HEK293T (cell line): ENCODE data around the gene GRM4.

Source experiments
- ARNT ChIP-seq: fragments of 450-650 bp; IDR thresholded peaks from 2 replicates; pipeline ENCODE4 v1.6.1; 2017; ENCODE audit warnings: mild to moderate bottlenecking
- BHLHE40 ChIP-seq: fragments of 450-650 bp; IDR thresholded peaks from 2 replicates; pipeline ENCODE4 v1.6.1; 2016; ENCODE audit warnings: mild to moderate bottlenecking, moderate library complexity, borderline replicate concordance
- FOXA1 ChIP-seq: fragments of 450-650 bp; IDR thresholded peaks from 2 replicates; pipeline ENCODE4 v1.6.1; 2016; ENCODE audit warnings: mild to moderate bottlenecking
- FOXK2 ChIP-seq: fragments of 450-650 bp; IDR thresholded peaks from 2 replicates; pipeline ENCODE4 v1.6.1; 2016; ENCODE audit warnings: mild to moderate bottlenecking
- FOXM1 ChIP-seq: fragments of 450-650 bp; IDR thresholded peaks from 2 replicates; pipeline ENCODE4 v1.6.1; 2017; ENCODE audit warnings: mild to moderate bottlenecking, borderline replicate concordance
- HDGF ChIP-seq: fragments of 450-650 bp; IDR thresholded peaks from 2 replicates; pipeline ENCODE4 v1.6.1; 2017; ENCODE audit warnings: antibody characterized with exemption, borderline replicate concordance
- NFRKB ChIP-seq: fragments of 450-650 bp; IDR thresholded peaks from 2 replicates; pipeline ENCODE4 v1.6.1; 2016; ENCODE audit warnings: mild to moderate bottlenecking, moderate library complexity
- SP1 ChIP-seq: fragments of 450-650 bp; IDR thresholded peaks from 2 replicates; pipeline ENCODE4 v1.6.1; 2017
- SUZ12 ChIP-seq: fragments of 450-650 bp; IDR thresholded peaks from 2 replicates; pipeline ENCODE4 v1.6.1; 2016; ENCODE audit warnings: mild to moderate bottlenecking
- TARDBP ChIP-seq: fragments of 450-650 bp; IDR thresholded peaks from 2 replicates; pipeline ENCODE4 v1.6.1; 2016
- ZNF384 ChIP-seq: fragments of 450-650 bp; IDR thresholded peaks from 2 replicates; pipeline ENCODE4 v1.6.1; 2016

GRCh38 chr6:34068462-34069044, 77.3 kb downstream of the GRM4 start:
- TF ChIP-seq TARDBP (no peak), BHLHE40 (no peak), SUZ12 (no peak), NFRKB (no peak), SP1 (no peak), FOXA1 (no peak), FOXK2 (no peak), FOXM1 (no peak), HDGF (no peak), ZNF384 (no peak), ARNT (no peak)
